ENCODE measurements around the gene TBC1D3E. TPM values are rescaled to one million over a fixed set of nuclear protein-coding genes. Genes with fewer than 3 reads are reported as not detected.

The TBC1D3E gene
- total RNA-seq: not detected in 2 replicates

GRCh38 chr17:38127651-38128050 lies at the start of gene TBC1D3E:
Gene TBC1D3E (plus strand): TSS chr17:38127951. CDS start chr17:38129496, 1,545 bp downstream.

Other genes starting within 250 kb of the TBC1D3E start
- under 0.01 TPM in 1 of 2 replicates, not detected in the other for gene TBC1D3K, start 203.5 kb upstream of the TBC1D3E start, total RNA-seq
- gene TBC1D3L, start 138.9 kb upstream of the TBC1D3E start, total RNA-seq: 1.7 and 2.2 TPM in 2 replicates
- gene TBC1D3D, start 124.0 kb upstream of the TBC1D3E start, total RNA-seq: not detected in 2 replicates
- 0.71 TPM in 1 of 2 replicates, not detected in the other for gene TBC1D3C, start 59.3 kb upstream of the TBC1D3E start, total RNA-seq
- not detected in 2 replicates for gene TBC1D3, start 64.6 kb downstream of the TBC1D3E start, total RNA-seq
- gene MRPL45, start 169.2 kb downstream of the TBC1D3E start, total RNA-seq: 30.1 and 31.9 TPM in 2 replicates
- under 0.01 TPM in 2 replicates for gene GPR179, start 216.0 kb downstream of the TBC1D3E start, total RNA-seq
- gene SOCS7, start 223.9 kb downstream of the TBC1D3E start, total RNA-seq: 7.4 and 8.6 TPM in 2 replicates